Astrocyte (in vitro differentiated cells and primary cell): ENCODE data around the gene MYH15. TPM values are rescaled to one million over a fixed set of nuclear protein-coding genes. Genes with fewer than 3 reads are reported as not detected.

ENCODE experiments used
- DNase-seq: peaks from one replicate; pipeline ENCODE4 v3.0.0-alpha.2; 2010; ENCODE audit warnings: low read depth
- FAIRE-seq: peaks from 2 replicates; lab custom pipeline; 2011; peaks lifted over from hg19 to GRCh38; lab: Jason Lieb, UNC
- H2AFZ ChIP-seq: 2 replicates; pipeline ENCODE4 v1.6.0; 2012; ENCODE audit warnings: low read depth, low read length, inconsistent platforms
- H3K27ac ChIP-seq: 2 replicates; pipeline ENCODE4 v1.5.1; 2011; ENCODE audit warnings: low read depth, low read length, inconsistent platforms
- H3K27me3 ChIP-seq: 2 replicates; pipeline ENCODE4 v1.6.0; 2011; ENCODE audit warnings: low read length, inconsistent platforms; ENCODE audit not compliant: insufficient read depth
- H3K36me3 ChIP-seq: 2 replicates; pipeline ENCODE4 v1.5.1; 2011; ENCODE audit warnings: low read length, inconsistent platforms; ENCODE audit not compliant: insufficient read depth
- H3K4me1 ChIP-seq: 2 replicates; pipeline ENCODE4 v1.5.1; 2011; ENCODE audit warnings: low read length, inconsistent platforms; ENCODE audit not compliant: insufficient read depth
- H3K4me2 ChIP-seq: 2 replicates; pipeline ENCODE4 v1.6.0; 2012; ENCODE audit warnings: low read length, inconsistent platforms
- H3K4me3 ChIP-seq: 2 replicates; pipeline ENCODE4 v1.5.1; 2011; ENCODE audit warnings: low read depth, mild to moderate bottlenecking, low read length, inconsistent platforms; ENCODE audit not compliant: insufficient read depth
- H3K79me2 ChIP-seq: 2 replicates; pipeline ENCODE4 v1.6.0; 2012; ENCODE audit warnings: mild to moderate bottlenecking, low read length, inconsistent platforms; ENCODE audit not compliant: insufficient read depth
- H3K9ac ChIP-seq: 2 replicates; pipeline ENCODE4 v1.6.0; 2012; ENCODE audit warnings: mild to moderate bottlenecking, low read length, inconsistent platforms
- H3K9me3 ChIP-seq: 2 replicates; pipeline ENCODE4 v1.5.1; 2012; ENCODE audit warnings: low read depth, mild to moderate bottlenecking, low read length, inconsistent platforms; ENCODE audit not compliant: insufficient read depth
- H4K20me1 ChIP-seq: 2 replicates; pipeline ENCODE4 v1.6.0; 2012; ENCODE audit warnings: low read length, inconsistent platforms; ENCODE audit not compliant: insufficient read depth
- H3K27ac Mint-ChIP-seq: one replicate; pipeline ENCODE4 v1.8.0; 2021; ENCODE audit warnings: mild to moderate bottlenecking, mixed read lengths; ENCODE audit not compliant: unreplicated experiment
- H3K27me3 Mint-ChIP-seq: one replicate; pipeline ENCODE4 v1.8.0; 2021; ENCODE audit warnings: low read depth, mixed read lengths; ENCODE audit not compliant: unreplicated experiment
- H3K36me3 Mint-ChIP-seq: one replicate; pipeline ENCODE4 v1.8.0; 2021; ENCODE audit warnings: low read depth, mixed read lengths; ENCODE audit not compliant: unreplicated experiment
- H3K4me1 Mint-ChIP-seq: one replicate; pipeline ENCODE4 v1.8.0; 2021; ENCODE audit warnings: low read depth, mixed read lengths; ENCODE audit not compliant: unreplicated experiment
- H3K4me3 Mint-ChIP-seq: one replicate; pipeline ENCODE4 v1.8.0; 2021; ENCODE audit warnings: mild to moderate bottlenecking, moderate library complexity, mixed read lengths; ENCODE audit not compliant: unreplicated experiment
- H3K9me3 Mint-ChIP-seq: one replicate; pipeline ENCODE4 v1.8.0; 2021; ENCODE audit warnings: mild to moderate bottlenecking, mixed read lengths; ENCODE audit not compliant: unreplicated experiment
- CTCF ChIP-seq: IDR thresholded peaks from 2 replicates; pipeline ENCODE4 v1.5.1; 2011; ENCODE audit warnings: low read depth, mild to moderate bottlenecking, inconsistent platforms, low read length, moderate library complexity; ENCODE audit not compliant: insufficient read depth
- EZH2 ChIP-seq: IDR thresholded peaks from 2 replicates; pipeline ENCODE4 v1.6.1; 2012; ENCODE audit warnings: mild to moderate bottlenecking, low read length, inconsistent platforms; ENCODE audit not compliant: insufficient read depth
- total RNA-seq: library from RNA; stranded (reverse); gene quantifications from 2 replicates; pipeline ENCODE4 v1.2.1, GENCODE V29; 2021

MYH15 gene
- total RNA-seq, 1 donor from 2014 or later, result 0.59 TPM

GRCh38 chr3:108377384-108377783, 133.0 kb downstream of the MYH15 start:
- Histone ChIP-seq H3K36me3 (no peaks in the 10 kb centered on the region), H2AFZ (no peak overlapping the region), H3K27ac (no peak overlapping the region), H3K9me3 (no peaks in the 10 kb centered on the region), H3K79me2 (no peaks in the 10 kb centered on the region), H3K27me3 (no peaks in the 10 kb centered on the region), H4K20me1 (no peaks in the 10 kb centered on the region), H3K4me3 (no peak overlapping the region), H3K4me1 (no peaks in the 10 kb centered on the region), H3K9ac (no peak overlapping the region), H3K4me2 (no peak overlapping the region)
- peaks cover 4% of the 10 kb centered on the region for H3K9me3 Mint-ChIP-seq
- no peak overlapping the region for H3K4me3 Mint-ChIP-seq
- H3K36me3 Mint-ChIP-seq, result no peaks in the 10 kb centered on the region
- no peak for DNase-seq
- FAIRE-seq, result no peak
- no peak for TF ChIP-seq EZH2
- no peak for TF ChIP-seq CTCF
- H3K27me3 Mint-ChIP-seq, result no peaks in the 10 kb centered on the region
- no peaks in the 10 kb centered on the region for H3K4me1 Mint-ChIP-seq
- no peak overlapping the region for H3K27ac Mint-ChIP-seq

- Mint-ChIP-seq H3K4me3 (no peak overlapping the region), H3K9me3 (peaks cover 4% of the 10 kb centered on the region), H3K27me3 (peaks cover 3% of the 10 kb centered on the region), H3K27ac (no peak overlapping the region), H3K36me3 (no peaks in the 10 kb centered on the region), H3K4me1 (no peaks in the 10 kb centered on the region)
- no peaks in the 10 kb centered on the region for H3K9me3 ChIP-seq
- no peaks in the 10 kb centered on the region for H3K36me3 ChIP-seq
- DNase-seq (no peak), FAIRE-seq (no peak)
- H3K4me1 ChIP-seq, result no peaks in the 10 kb centered on the region
- H3K9ac ChIP-seq, result no peak overlapping the region
- TF ChIP-seq CTCF, result no peak
- TF ChIP-seq EZH2, result no peak
- H3K79me2 ChIP-seq, result no peaks in the 10 kb centered on the region
- H3K27ac ChIP-seq, result no peak overlapping the region
- H2AFZ ChIP-seq, result no peak overlapping the region
- H4K20me1 ChIP-seq, result no peaks in the 10 kb centered on the region
- H3K4me3 ChIP-seq, result no peak overlapping the region
- no peak overlapping the region for H3K4me2 ChIP-seq
- no peaks in the 10 kb centered on the region for H3K27me3 ChIP-seq
These were observed 134.4 kb downstream of the MYH15 start for GRCh38 chr3:108376026-108376425.

GRCh38 chr3:108359011-108359410, 151.4 kb downstream of the MYH15 start:
- no peak overlapping the region for H3K4me3 ChIP-seq
- no peak overlapping the region for H3K4me2 ChIP-seq
- H3K27me3 Mint-ChIP-seq, result peaks cover 2% of the 10 kb centered on the region
- H3K27ac Mint-ChIP-seq, result no peak overlapping the region
- TF ChIP-seq CTCF (no peak), EZH2 (no peak)
- no peaks in the 10 kb centered on the region for H3K4me1 Mint-ChIP-seq
- DNase-seq, result no peak
- no peaks in the 10 kb centered on the region for H4K20me1 ChIP-seq
- no peaks in the 10 kb centered on the region for H3K79me2 ChIP-seq
- no peak overlapping the region for H3K9ac ChIP-seq
- no peaks in the 10 kb centered on the region for H3K36me3 Mint-ChIP-seq
- no peaks in the 10 kb centered on the region for H3K4me1 ChIP-seq
- H3K9me3 Mint-ChIP-seq, result no peaks in the 10 kb centered on the region
- no peaks in the 10 kb centered on the region for H3K9me3 ChIP-seq
- H3K27me3 ChIP-seq, result no peaks in the 10 kb centered on the region
- H2AFZ ChIP-seq, result no peak overlapping the region
- H3K27ac ChIP-seq, result no peak overlapping the region
- no peak overlapping the region for H3K4me3 Mint-ChIP-seq
- FAIRE-seq, result no peak
- no peaks in the 10 kb centered on the region for H3K36me3 ChIP-seq
